Measurements from ENCODE around the gene PPP1R12B. TPM values are rescaled to one million over a fixed set of nuclear protein-coding genes. Genes with fewer than 3 reads are reported as not detected.
"Not testable (repeated sequence)": the region's sequence is repeated elsewhere in the genome, so short reads cannot be mapped to it uniquely, and the experiment has no call there.

Gene PPP1R12B
- total RNA-seq, 1 experiment from 2014 or later, result 33.3 TPM

DNA sequence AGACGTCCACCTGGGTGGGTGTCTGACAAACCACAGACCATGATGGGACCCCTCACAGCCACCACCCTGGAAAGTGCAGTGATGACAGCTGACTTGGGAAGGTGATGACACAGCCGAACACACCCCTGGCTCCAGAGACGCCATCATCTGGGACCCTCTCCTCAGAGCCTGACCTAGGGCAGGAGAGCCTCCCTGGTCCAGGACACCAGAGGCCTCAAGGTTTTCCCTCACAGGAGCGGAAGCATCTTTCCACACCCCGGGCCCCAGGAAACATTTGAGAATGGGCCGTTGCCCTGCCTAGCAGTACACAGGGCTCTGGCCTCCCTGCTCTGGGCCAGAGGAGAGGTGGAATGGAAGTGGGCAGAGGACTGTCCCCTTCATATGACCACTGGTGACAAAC, 282.0 kb downstream of the PPP1R12B start:
- Histone ChIP-seq H3K27me3 (ENCODE audit: insufficient read depth, low read depth) (peaks cover 23% of the 10 kb centered on the region), H2AFZ (no peak overlapping the region), H3K36me3 (ENCODE audit: low read depth) (no peaks in the 10 kb centered on the region), H3K27ac (no peak overlapping the region), H3K9me2 (ENCODE audit: insufficient read depth) (no peaks in the 10 kb centered on the region), H3K4me2 (no peak overlapping the region), H3F3A (ENCODE audit: insufficient read depth, low read depth) (no peaks in the 10 kb centered on the region), H4K20me1 (ENCODE audit: insufficient read depth) (no peaks in the 10 kb centered on the region), H3K9me3 (ENCODE audit: insufficient read depth, low read depth) (no peaks in the 10 kb centered on the region), H3K4me3 (no peak overlapping the region), H3K79me2 (ENCODE audit: low read depth) (no peaks in the 10 kb centered on the region), H3K4me1 (replicated peaks; ENCODE audit: insufficient read depth) (no peaks in the 10 kb centered on the region)
- ChIA-PET CTCF (no interaction called here), POLR2A (ENCODE audit: unreplicated experiment) (no interaction called here)
- DNase-seq, result no peak
- TF ChIP-seq, protein P1, sequence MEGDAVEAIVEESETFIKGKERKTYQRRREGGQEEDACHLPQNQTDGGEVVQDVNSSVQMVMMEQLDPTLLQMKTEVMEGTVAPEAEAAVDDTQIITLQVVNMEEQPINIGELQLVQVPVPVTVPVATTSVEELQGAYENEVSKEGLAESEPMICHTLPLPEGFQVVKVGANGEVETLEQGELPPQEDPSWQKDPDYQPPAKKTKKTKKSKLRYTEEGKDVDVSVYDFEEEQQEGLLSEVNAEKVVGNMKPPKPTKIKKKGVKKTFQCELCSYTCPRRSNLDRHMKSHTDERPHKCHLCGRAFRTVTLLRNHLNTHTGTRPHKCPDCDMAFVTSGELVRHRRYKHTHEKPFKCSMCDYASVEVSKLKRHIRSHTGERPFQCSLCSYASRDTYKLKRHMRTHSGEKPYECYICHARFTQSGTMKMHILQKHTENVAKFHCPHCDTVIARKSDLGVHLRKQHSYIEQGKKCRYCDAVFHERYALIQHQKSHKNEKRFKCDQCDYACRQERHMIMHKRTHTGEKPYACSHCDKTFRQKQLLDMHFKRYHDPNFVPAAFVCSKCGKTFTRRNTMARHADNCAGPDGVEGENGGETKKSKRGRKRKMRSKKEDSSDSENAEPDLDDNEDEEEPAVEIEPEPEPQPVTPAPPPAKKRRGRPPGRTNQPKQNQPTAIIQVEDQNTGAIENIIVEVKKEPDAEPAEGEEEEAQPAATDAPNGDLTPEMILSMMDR (conservative IDR thresholded peaks at IDR 0.05), result no peak
- no peak for TF ChIP-seq EZH2 (IDR thresholded peaks at IDR 0.05; ENCODE audit: low read depth)
- no TSS peak for BruUV-seq (replicated peaks)
- intact Hi-C loops (cut with micrococcal nuclease; ENCODE audit: unreplicated experiment), result no loop called here

DNA sequence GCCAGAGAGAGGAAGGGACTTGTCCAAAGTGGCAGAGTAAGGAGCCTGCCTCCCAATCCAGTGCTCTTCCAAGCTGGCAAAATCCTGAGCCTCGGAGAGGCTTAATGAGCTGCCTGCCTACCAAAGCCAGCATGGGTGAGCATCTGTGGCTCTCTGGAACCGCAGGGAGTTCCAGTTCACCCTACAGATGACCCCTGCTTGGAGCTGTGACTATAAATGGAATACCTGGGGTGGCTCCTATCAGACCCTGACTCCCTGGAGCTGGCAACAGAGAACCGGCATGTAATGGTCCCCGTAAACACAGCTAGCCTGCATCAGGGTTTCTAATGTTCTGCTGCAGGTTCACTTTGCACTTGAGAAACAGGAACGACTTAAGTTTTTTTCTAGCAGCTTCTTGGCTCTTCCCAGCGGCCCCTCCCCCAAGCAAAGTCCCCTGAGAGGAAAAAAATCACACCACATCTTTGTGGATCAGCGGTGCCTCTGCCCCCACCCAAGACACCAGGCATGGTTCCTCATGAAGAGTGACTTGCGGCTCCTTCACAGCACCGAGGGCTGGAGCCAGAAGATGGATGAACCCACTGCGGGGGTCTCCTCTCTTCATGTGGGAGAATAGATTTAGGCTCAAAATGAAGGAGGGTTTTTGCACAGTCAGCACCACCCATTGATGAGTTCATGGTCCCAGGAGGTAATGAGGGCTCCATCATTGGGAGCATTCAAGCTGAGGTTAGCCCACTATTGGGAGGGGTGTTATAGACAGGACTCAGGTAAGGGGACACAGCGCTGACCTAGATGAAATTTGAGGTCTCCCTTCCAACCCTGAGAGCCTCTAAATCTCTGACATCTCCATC, 282.8 kb downstream of the PPP1R12B start:
- Histone ChIP-seq H3K4me1 (replicated peaks; ENCODE audit: insufficient read depth) (no peaks in the 10 kb centered on the region), H3K79me2 (ENCODE audit: low read depth) (no peaks in the 10 kb centered on the region), H3K4me3 (no peak overlapping the region), H2AFZ (no peak overlapping the region), H3K9me2 (ENCODE audit: insufficient read depth) (no peaks in the 10 kb centered on the region), H3K27ac (no peak overlapping the region), H4K20me1 (ENCODE audit: insufficient read depth) (no peaks in the 10 kb centered on the region), H3K9me3 (ENCODE audit: insufficient read depth, low read depth) (no peaks in the 10 kb centered on the region), H3K36me3 (ENCODE audit: low read depth) (no peaks in the 10 kb centered on the region), H3K27me3 (ENCODE audit: insufficient read depth, low read depth) (peaks cover 30% of the 10 kb centered on the region), H3F3A (ENCODE audit: insufficient read depth, low read depth) (no peaks in the 10 kb centered on the region), H3K4me2 (no peak overlapping the region)
- ChIA-PET POLR2A (ENCODE audit: unreplicated experiment) (no interaction called here), CTCF (no interaction called here)
- TF ChIP-seq, protein P1 (conservative IDR thresholded peaks at IDR 0.05), result no peak
- TF ChIP-seq EZH2 (IDR thresholded peaks at IDR 0.05; ENCODE audit: low read depth), result no peak
- intact Hi-C loops (cut with micrococcal nuclease; ENCODE audit: unreplicated experiment), result no loop called here
- no TSS peak for BruUV-seq (replicated peaks)
- DNase-seq, result no peak

DNA sequence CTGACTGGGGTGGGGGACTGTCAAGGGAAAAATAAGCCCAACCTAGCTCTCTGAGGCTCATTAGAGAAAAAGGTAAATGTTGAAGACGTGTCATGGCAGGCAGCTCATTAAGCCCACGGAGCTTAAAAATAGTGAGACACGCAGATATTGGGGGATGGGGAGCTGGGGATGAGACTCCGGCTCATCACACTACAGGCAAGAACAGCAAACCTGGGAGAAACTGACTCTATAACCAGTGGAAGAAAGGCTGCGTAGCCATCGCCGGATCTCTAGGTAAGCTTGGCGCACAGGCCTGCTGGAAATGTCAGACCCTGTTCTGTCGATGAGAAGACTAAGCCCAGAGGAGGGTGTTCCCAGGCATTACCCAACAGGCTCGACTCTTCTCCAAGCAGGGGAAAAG, 283.7 kb downstream of the PPP1R12B start:
- ChIA-PET POLR2A (ENCODE audit: unreplicated experiment) (no interaction called here), CTCF (no interaction called here)
- intact Hi-C loops (cut with micrococcal nuclease; ENCODE audit: unreplicated experiment), result no loop called here
- TF ChIP-seq, protein P1 (conservative IDR thresholded peaks at IDR 0.05), result no peak
- no peak for TF ChIP-seq EZH2 (IDR thresholded peaks at IDR 0.05; ENCODE audit: low read depth)
- Histone ChIP-seq H2AFZ (no peak overlapping the region), H3K27me3 (ENCODE audit: insufficient read depth, low read depth) (peaks cover 30% of the 10 kb centered on the region), H3K4me2 (no peak overlapping the region), H3K4me3 (no peak overlapping the region), H3K79me2 (ENCODE audit: low read depth) (no peaks in the 10 kb centered on the region), H3K36me3 (ENCODE audit: low read depth) (no peaks in the 10 kb centered on the region), H3K9me3 (ENCODE audit: insufficient read depth, low read depth) (no peaks in the 10 kb centered on the region), H4K20me1 (ENCODE audit: insufficient read depth) (no peaks in the 10 kb centered on the region), H3K9me2 (ENCODE audit: insufficient read depth) (no peaks in the 10 kb centered on the region), H3K4me1 (replicated peaks; ENCODE audit: insufficient read depth) (no peaks in the 10 kb centered on the region), H3F3A (ENCODE audit: insufficient read depth, low read depth) (no peaks in the 10 kb centered on the region), H3K27ac (no peak overlapping the region)
- no TSS peak for BruUV-seq (replicated peaks)
- DNase-seq, result no peak

DNA sequence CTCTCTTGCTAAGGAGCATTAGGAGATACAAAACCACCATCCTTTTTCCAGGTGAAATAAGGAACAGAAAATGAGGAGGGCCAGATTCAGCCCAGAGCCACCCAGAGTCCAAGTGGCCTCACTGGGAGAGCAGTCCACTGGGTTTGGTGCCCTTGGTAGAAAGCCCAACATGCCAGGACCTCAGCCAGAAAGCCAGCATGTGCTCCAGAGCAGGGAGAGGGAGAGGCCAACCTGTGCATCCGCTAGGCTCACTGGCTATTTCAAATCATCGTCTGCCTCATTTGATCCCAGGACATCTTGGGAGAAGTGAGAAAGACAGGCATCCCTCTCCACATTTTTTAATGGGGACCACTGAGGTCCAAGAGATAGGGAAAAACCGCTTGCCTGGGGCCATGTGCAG, 287.7 kb downstream of the PPP1R12B start:
- DNase-seq; H2AFZ ChIP-seq; H3K4me2 ChIP-seq; POLR2A ChIA-PET (ENCODE audit: unreplicated experiment); H3K27ac ChIP-seq; CTCF ChIA-PET; H3K9me3 ChIP-seq (ENCODE audit: insufficient read depth, low read depth); H3F3A ChIP-seq (ENCODE audit: insufficient read depth, low read depth); H3K4me3 ChIP-seq; H3K4me1 ChIP-seq (replicated peaks; ENCODE audit: insufficient read depth); H3K79me2 ChIP-seq (ENCODE audit: low read depth); BruUV-seq (replicated peaks); H3K9me2 ChIP-seq (ENCODE audit: insufficient read depth); H4K20me1 ChIP-seq (ENCODE audit: insufficient read depth); intact Hi-C loops (cut with micrococcal nuclease; ENCODE audit: unreplicated experiment); H3K36me3 ChIP-seq (ENCODE audit: low read depth): not testable (repeated sequence)
- H3K27me3 ChIP-seq (ENCODE audit: insufficient read depth, low read depth), result peaks cover 43% of the 10 kb centered on the region

DNA sequence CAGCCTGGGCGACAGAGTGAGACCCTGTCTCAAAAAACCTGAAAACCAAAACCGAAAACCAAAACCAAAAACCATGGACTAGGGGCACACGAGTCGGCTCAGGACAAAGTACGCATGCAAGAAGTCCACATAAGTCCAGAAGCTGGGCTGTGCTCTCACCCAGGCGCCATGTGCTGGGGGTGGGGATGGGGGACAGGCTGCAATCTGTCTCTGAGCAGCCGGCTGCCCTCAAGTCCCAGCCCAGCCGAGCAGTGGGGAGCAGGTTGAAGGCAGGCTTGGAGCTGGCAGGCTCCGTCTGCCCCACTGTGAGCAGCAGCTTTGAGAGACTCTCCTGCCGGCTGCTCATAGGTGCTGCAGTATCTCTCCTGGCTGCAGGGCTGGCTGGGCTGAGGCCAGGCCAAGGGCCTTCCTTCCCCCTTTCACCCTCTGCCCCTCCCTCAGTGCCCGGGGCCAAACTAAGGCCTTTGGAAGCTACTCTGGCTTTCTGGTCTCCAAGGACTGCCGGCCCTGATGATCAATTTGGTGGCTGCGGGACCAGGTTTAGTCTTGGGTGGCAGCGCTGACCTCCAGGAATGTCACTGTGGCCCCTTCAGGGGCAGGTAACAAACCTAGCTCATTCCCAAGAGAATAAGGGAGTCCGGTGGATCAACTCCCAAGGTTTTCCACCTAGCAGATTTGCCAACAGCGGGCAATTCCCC, 289.0 kb downstream of the PPP1R12B start:
- DNase-seq; H3K4me2 ChIP-seq; H3K9me3 ChIP-seq (ENCODE audit: insufficient read depth, low read depth); intact Hi-C loops (cut with micrococcal nuclease; ENCODE audit: unreplicated experiment); H3F3A ChIP-seq (ENCODE audit: insufficient read depth, low read depth); BruUV-seq (replicated peaks); H3K27ac ChIP-seq; H3K4me1 ChIP-seq (replicated peaks; ENCODE audit: insufficient read depth); H3K4me3 ChIP-seq; H3K36me3 ChIP-seq (ENCODE audit: low read depth); H4K20me1 ChIP-seq (ENCODE audit: insufficient read depth); H3K9me2 ChIP-seq (ENCODE audit: insufficient read depth); POLR2A ChIA-PET (ENCODE audit: unreplicated experiment); CTCF ChIA-PET; H3K79me2 ChIP-seq (ENCODE audit: low read depth); H2AFZ ChIP-seq: not testable (repeated sequence)
- H3K27me3 ChIP-seq (ENCODE audit: insufficient read depth, low read depth), result peaks cover 47% of the 10 kb centered on the region
